ENCODE measurements around the gene TMEM63C. TPM values are rescaled to one million over a fixed set of nuclear protein-coding genes. Genes with fewer than 3 reads are reported as not detected.

The TMEM63C gene
- total RNA-seq, 2 experiments from 2014 or later, result 0.89 to 1.2 TPM

- no peak overlapping the region for H3K27ac Mint-ChIP-seq
- DNase-seq, result no peak
- H3K4me3 Mint-ChIP-seq, result no peak overlapping the region
- no peaks in the 10 kb centered on the region for H3K4me1 Mint-ChIP-seq
- H3K27me3 Mint-ChIP-seq, result peaks cover 32% of the 10 kb centered on the region
- peaks cover 4% of the 10 kb centered on the region for H3K9me3 Mint-ChIP-seq
- H3K36me3 Mint-ChIP-seq, result no peaks in the 10 kb centered on the region
These were observed 5.8 kb upstream of the TMEM63C start for GRCh38 chr14:77175843-77176242.

GRCh38 chr14:77177702-77178101, 3.9 kb upstream of the TMEM63C start:
- Mint-ChIP-seq H3K27ac (no peak overlapping the region), H3K36me3 (no peaks in the 10 kb centered on the region), H3K27me3 (peaks cover 37% of the 10 kb centered on the region), H3K4me3 (no peak overlapping the region), H3K9me3 (no peaks in the 10 kb centered on the region), H3K4me1 (peaks cover 7% of the 10 kb centered on the region)
- no peak for DNase-seq

- H3K36me3 Mint-ChIP-seq, result no peaks in the 10 kb centered on the region
These were observed 2.9 kb upstream of the TMEM63C start for GRCh38 chr14:77178656-77179055.

GRCh38 chr14:77180726-77181602, 634 bp upstream of the TMEM63C start:
- Mint-ChIP-seq H3K36me3 (no peaks in the 10 kb centered on the region), H3K4me3 (peak overlapping the region; percentile 71), H3K4me1 (peaks cover 8% of the 10 kb centered on the region), H3K9me3 (no peaks in the 10 kb centered on the region), H3K27me3 (peaks cover 58% of the 10 kb centered on the region), H3K27ac (no peak overlapping the region)
- DNase-seq, result no peak

More at GRCh38 chr14:77178656-77179055, 2.9 kb upstream of the TMEM63C start:
- Mint-ChIP-seq H3K4me3 (no peak overlapping the region), H3K27ac (no peak overlapping the region), H3K9me3 (no peaks in the 10 kb centered on the region), H3K27me3 (peaks cover 45% of the 10 kb centered on the region), H3K4me1 (peaks cover 8% of the 10 kb centered on the region)
- DNase-seq, result no peak

- H3K9me3 Mint-ChIP-seq, result no peaks in the 10 kb centered on the region
- no peak overlapping the region for H3K4me3 Mint-ChIP-seq
- peaks cover 60% of the 10 kb centered on the region for H3K27me3 Mint-ChIP-seq
- DNase-seq, result no peak
- H3K27ac Mint-ChIP-seq, result no peak overlapping the region
- H3K4me1 Mint-ChIP-seq, result peaks cover 8% of the 10 kb centered on the region
- H3K36me3 Mint-ChIP-seq, result no peaks in the 10 kb centered on the region
These were observed 2.3 kb downstream of the TMEM63C start for GRCh38 chr14:77183896-77184295.

GRCh38 chr14:77184396-77185092, 2.9 kb downstream of the TMEM63C start:
- peaks cover 8% of the 10 kb centered on the region for H3K4me1 Mint-ChIP-seq

GRCh38 chr14:77185093-77185465, 3.5 kb downstream of the TMEM63C start:
- no peak overlapping the region for H3K4me3 Mint-ChIP-seq
- no peaks in the 10 kb centered on the region for H3K36me3 Mint-ChIP-seq
- no peak overlapping the region for H3K27ac Mint-ChIP-seq
- H3K9me3 Mint-ChIP-seq, result no peaks in the 10 kb centered on the region
- H3K4me1 Mint-ChIP-seq, result peaks cover 8% of the 10 kb centered on the region
- no peak for DNase-seq
- peaks cover 49% of the 10 kb centered on the region for H3K27me3 Mint-ChIP-seq

More at GRCh38 chr14:77184396-77185092, 2.9 kb downstream of the TMEM63C start:
- H3K27me3 Mint-ChIP-seq, result peaks cover 55% of the 10 kb centered on the region
- no peaks in the 10 kb centered on the region for H3K9me3 Mint-ChIP-seq
- no peaks in the 10 kb centered on the region for H3K36me3 Mint-ChIP-seq
- no peak overlapping the region for H3K4me3 Mint-ChIP-seq
- no peak for DNase-seq
- no peak overlapping the region for H3K27ac Mint-ChIP-seq

- no peak overlapping the region for H3K27ac Mint-ChIP-seq
- no peaks in the 10 kb centered on the region for H3K36me3 Mint-ChIP-seq
These were observed 5.5 kb downstream of the TMEM63C start for GRCh38 chr14:77186911-77187648.

GRCh38 chr14:77187649-77188012, 6.0 kb downstream of the TMEM63C start:
- Mint-ChIP-seq H3K4me1 (peaks cover 1% of the 10 kb centered on the region), H3K36me3 (no peaks in the 10 kb centered on the region), H3K4me3 (no peak overlapping the region), H3K27ac (no peak overlapping the region), H3K27me3 (peaks cover 32% of the 10 kb centered on the region), H3K9me3 (no peaks in the 10 kb centered on the region)
- no peak for DNase-seq

More at GRCh38 chr14:77186911-77187648, 5.5 kb downstream of the TMEM63C start:
- no peak overlapping the region for H3K4me3 Mint-ChIP-seq
- DNase-seq, result no peak
- peaks cover 4% of the 10 kb centered on the region for H3K4me1 Mint-ChIP-seq
- peaks cover 36% of the 10 kb centered on the region for H3K27me3 Mint-ChIP-seq
- H3K9me3 Mint-ChIP-seq, result no peaks in the 10 kb centered on the region

- no peak for DNase-seq
- Mint-ChIP-seq H3K27me3 (peaks cover 16% of the 10 kb centered on the region), H3K4me3 (no peak overlapping the region), H3K36me3 (no peaks in the 10 kb centered on the region), H3K27ac (no peak overlapping the region), H3K9me3 (no peaks in the 10 kb centered on the region), H3K4me1 (no peaks in the 10 kb centered on the region)
These were observed 7.9 kb downstream of the TMEM63C start for GRCh38 chr14:77189479-77189878.

- Mint-ChIP-seq H3K4me3 (no peak overlapping the region), H3K9me3 (no peaks in the 10 kb centered on the region), H3K4me1 (no peaks in the 10 kb centered on the region), H3K27ac (no peak overlapping the region), H3K27me3 (peaks cover 10% of the 10 kb centered on the region), H3K36me3 (no peaks in the 10 kb centered on the region)
- DNase-seq, result no peak
These were observed 9.4 kb downstream of the TMEM63C start for GRCh38 chr14:77190977-77191376.

- Mint-ChIP-seq H3K4me3 (no peak overlapping the region), H3K27me3 (no peaks in the 10 kb centered on the region), H3K4me1 (no peaks in the 10 kb centered on the region), H3K27ac (no peak overlapping the region), H3K36me3 (no peaks in the 10 kb centered on the region), H3K9me3 (no peaks in the 10 kb centered on the region)
- DNase-seq, result no peak
These were observed 13.1 kb downstream of the TMEM63C start for GRCh38 chr14:77194706-77195105.

- no peaks in the 10 kb centered on the region for H3K36me3 Mint-ChIP-seq
- no peaks in the 10 kb centered on the region for H3K4me1 Mint-ChIP-seq
- H3K9me3 Mint-ChIP-seq, result no peaks in the 10 kb centered on the region
- no peak overlapping the region for H3K4me3 Mint-ChIP-seq
- DNase-seq, result no peak
- no peak overlapping the region for H3K27ac Mint-ChIP-seq
- no peaks in the 10 kb centered on the region for H3K27me3 Mint-ChIP-seq
These were observed 14.2 kb downstream of the TMEM63C start for GRCh38 chr14:77195766-77196165.

GRCh38 chr14:77197988-77198387, 16.4 kb downstream of the TMEM63C start:
- H3K27me3 Mint-ChIP-seq, result peaks cover 8% of the 10 kb centered on the region
- no peaks in the 10 kb centered on the region for H3K36me3 Mint-ChIP-seq
- H3K9me3 Mint-ChIP-seq, result no peaks in the 10 kb centered on the region
- no peaks in the 10 kb centered on the region for H3K4me1 Mint-ChIP-seq
- no peak for DNase-seq
- H3K4me3 Mint-ChIP-seq, result no peak overlapping the region
- H3K27ac Mint-ChIP-seq, result no peak overlapping the region

- Mint-ChIP-seq H3K4me3 (no peak overlapping the region), H3K36me3 (no peaks in the 10 kb centered on the region), H3K27me3 (peaks cover 8% of the 10 kb centered on the region), H3K27ac (no peak overlapping the region), H3K4me1 (no peaks in the 10 kb centered on the region), H3K9me3 (no peaks in the 10 kb centered on the region)
- DNase-seq, result no peak
These were observed 17.0 kb downstream of the TMEM63C start for GRCh38 chr14:77198561-77198960.
